Esophagus mucosa (tissue), 1 donor: ENCODE measurements around the gene ZNHIT6. TPM values are rescaled to one million over a fixed set of nuclear protein-coding genes. Genes with fewer than 3 reads are reported as not detected.

Source experiments
- ATAC-seq: fragments of 200-7000 bp; cut with Tn5 transposase; one replicate; pipeline ENCODE4 v1.9.1; 2020
- total RNA-seq: library from RNA; stranded (reverse); gene quantifications from one replicate; pipeline ENCODE4 v1.2.4, GENCODE V29; 2023
- donor health status: DM: yes; HTN: yes; CAD: no.

The ZNHIT6 gene
- total RNA-seq, 1 donor from 2014 or later = 12.1 TPM

- ATAC-seq = no peak
Observed at GRCh38 chr1:85616364-85616705, 91.9 kb downstream of the ZNHIT6 start.

GRCh38 chr1:85615586-85616363 lies 92.5 kb downstream of the ZNHIT6 start:
- ATAC-seq = no peak

- no peak for ATAC-seq
Observed at GRCh38 chr1:85612704-85613361, 95.4 kb downstream of the ZNHIT6 start.

- peak; percentile 70 for ATAC-seq
Observed at GRCh38 chr1:85611856-85612255, 96.4 kb downstream of the ZNHIT6 start.

- ATAC-seq = no peak
Observed at GRCh38 chr1:85611425-85611824, 96.8 kb downstream of the ZNHIT6 start.

GRCh38 chr1:85609976-85610375 lies 98.3 kb downstream of the ZNHIT6 start:
- ATAC-seq = no peak

GRCh38 chr1:85608851-85609250 lies 99.4 kb downstream of the ZNHIT6 start:
- ATAC-seq = no peak

- ATAC-seq = no peak
Observed at GRCh38 chr1:85607921-85608265, 100.3 kb downstream of the ZNHIT6 start.

GRCh38 chr1:85607126-85607920 lies 100.9 kb downstream of the ZNHIT6 start:
- ATAC-seq = peak; percentile 34

- no peak for ATAC-seq
Observed at GRCh38 chr1:85606414-85606800, 101.8 kb downstream of the ZNHIT6 start.

- ATAC-seq = no peak
Observed at GRCh38 chr1:85605484-85606413, 102.5 kb downstream of the ZNHIT6 start.

- no peak for ATAC-seq
Observed at GRCh38 chr1:85604298-85604997, 103.8 kb downstream of the ZNHIT6 start.

- ATAC-seq = no peak
Observed at GRCh38 chr1:85603086-85603880, 105.0 kb downstream of the ZNHIT6 start.

GRCh38 chr1:85602571-85602970 lies 105.7 kb downstream of the ZNHIT6 start:
- ATAC-seq = no peak

- ATAC-seq = no peak
Observed at GRCh38 chr1:85601901-85602300, 106.3 kb downstream of the ZNHIT6 start.

- ATAC-seq = no peak
Observed at GRCh38 chr1:85599681-85600080, 108.6 kb downstream of the ZNHIT6 start.

Other genes with a start within 250 kb of the ZNHIT6 start
- 11.4 TPM for gene DDAH1, start 243.3 kb downstream of the ZNHIT6 start, total RNA-seq
- gene CCN1, start 127.7 kb downstream of the ZNHIT6 start, total RNA-seq = 2.5 TPM